HG02642 (cell line): ENCODE measurements around the gene CDH22.

Source experiments
- ATAC-seq: cut with Tn5 transposase; IDR thresholded peaks from one replicate; pipeline ENCODE4 v1.9.1; 2021; ENCODE audit warnings: mild to moderate bottlenecking; ENCODE audit not compliant: unreplicated experiment, poor library complexity

CDH22 gene

DNA sequence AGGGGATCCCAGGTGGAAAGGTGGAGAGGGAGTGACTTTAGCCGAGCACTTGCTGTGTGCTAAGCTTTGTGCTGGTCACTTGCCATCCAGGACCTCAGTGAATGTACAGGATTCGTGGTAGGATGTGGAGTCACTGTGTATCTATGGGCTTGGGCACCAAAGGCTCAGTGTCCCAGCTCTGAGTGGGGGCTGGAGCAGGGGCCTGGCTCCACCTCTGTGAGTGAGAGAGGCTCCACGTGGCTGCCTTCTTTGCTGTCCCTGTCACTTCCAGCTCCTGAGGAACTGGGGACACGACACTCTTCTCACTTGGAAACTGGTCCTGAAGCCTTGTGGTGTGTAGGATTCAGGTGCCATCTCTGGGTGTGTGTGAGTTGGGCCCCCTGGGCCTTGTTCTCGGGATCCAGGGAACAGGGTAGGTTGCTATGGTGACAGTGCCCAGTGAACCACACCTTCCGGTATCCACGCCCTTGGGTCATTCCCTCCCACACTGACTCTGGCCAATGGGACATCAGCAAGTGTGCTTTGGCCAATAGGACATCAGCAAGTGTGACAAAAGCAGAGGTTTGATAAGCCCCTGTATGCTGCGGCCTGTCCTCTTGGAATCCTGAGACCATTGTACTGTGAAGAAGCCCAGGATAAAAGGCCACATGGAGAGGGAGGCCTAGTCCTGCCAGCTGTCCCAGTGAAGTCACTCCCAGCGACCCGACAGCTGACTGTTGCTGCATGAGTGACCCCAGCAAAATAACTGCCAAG, 87.7 kb downstream of the CDH22 start:
- no peak for ATAC-seq

DNA sequence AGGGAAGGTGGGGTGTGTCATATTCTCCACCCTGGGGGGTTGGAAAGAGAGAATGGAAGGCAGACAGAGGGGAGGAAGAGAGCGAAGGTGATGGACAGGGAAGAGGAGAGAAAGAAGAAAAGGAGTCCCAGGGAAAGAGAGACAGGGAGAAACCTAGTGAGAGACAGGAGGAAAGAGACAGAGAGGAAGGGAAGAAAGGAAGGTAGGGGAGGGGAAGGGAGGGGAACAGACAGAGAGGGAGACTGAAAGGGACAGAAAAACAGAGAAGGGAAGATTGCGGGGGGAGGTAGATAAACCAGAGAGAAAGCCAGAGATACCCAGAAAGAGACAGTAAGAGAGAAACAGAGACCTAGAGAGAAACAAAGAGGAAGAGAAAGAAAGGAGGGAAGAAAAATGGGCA, 88.4 kb downstream of the CDH22 start:
- no peak for ATAC-seq

DNA sequence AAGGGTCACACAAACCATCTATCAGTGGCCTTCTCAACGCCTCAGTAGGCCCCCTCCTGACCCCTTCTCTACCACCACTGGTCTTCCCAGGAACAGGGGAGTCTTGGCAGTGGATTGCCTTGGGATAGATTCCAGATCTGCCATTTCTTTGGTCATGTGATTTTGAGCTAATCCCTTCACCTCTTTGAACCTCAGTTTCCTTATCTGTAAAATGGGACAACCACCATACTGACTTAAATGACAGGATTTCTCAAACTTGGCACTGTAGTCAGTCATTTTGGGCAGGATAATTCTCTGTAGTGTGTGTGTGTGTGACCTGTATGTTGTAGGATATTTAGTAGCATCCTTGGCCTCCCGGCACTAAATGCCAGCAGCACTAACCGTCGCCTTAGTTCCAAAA, 89.1 kb downstream of the CDH22 start:
- no peak for ATAC-seq

DNA sequence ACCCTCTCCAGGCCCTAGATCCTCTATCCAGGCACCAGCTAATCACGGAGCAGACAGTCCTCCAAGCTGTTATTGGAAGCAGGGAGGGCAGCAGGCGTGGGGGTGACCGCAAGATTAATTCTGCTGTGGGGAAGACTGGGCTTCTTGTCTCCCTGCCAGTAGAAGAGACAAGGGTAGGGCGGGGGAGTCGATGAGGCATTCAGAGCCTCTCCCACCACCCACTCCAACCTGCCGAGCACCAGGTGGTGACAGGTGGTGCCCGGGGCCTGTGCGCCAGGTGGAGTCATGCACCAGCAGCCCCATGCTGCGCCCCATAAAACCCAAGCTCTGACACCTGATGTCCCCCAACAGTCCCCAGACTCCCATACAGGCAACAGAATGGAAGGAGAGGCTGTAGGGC, 89.6 kb downstream of the CDH22 start:
- no peak for ATAC-seq

DNA sequence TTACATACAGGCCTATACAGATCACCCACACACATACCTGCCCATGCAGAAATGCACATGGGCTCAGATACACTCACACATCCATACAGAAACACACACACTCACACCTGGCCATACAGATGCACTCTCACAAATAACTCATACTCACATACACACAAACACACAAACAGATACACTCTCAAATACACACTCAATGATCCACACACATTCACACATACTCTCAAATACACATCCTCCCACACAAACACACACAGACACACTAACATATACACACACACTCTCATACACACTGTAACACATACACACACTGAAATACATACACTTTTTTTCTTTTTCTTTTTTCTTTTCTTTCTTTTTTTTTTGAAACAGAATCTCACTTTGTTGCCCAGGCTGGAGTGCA, 90.7 kb downstream of the CDH22 start:
- no peak for ATAC-seq

DNA sequence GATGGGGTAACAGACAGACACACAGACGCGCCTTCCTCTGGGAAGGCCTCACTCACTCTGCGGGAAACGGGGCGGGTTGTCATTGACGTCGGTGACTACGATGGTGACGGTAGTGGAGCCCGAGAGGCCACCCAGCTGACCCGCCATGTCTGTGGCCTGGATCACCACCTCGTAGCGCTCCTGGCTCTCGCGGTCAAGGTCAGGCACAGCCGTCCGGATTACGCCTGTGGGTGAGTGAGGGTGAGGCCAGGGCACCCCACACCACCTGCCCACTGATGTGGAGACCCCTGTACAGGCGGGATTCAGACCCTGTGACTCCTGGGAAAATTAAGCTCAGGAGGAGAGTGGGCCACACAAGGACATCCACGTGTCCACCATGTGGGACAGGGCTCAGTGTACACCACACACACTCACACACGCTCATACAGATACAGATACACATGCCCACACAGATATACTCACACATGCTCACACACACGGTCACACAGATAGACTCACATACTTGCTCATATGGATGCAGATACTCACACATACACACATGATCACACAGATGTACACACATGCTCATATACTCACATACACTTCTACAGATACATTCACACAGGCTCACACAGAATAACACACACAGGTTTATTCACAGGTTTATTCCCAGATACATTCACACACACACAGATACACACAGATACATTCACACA, 91.4 kb downstream of the CDH22 start:
- no peak for ATAC-seq

DNA sequence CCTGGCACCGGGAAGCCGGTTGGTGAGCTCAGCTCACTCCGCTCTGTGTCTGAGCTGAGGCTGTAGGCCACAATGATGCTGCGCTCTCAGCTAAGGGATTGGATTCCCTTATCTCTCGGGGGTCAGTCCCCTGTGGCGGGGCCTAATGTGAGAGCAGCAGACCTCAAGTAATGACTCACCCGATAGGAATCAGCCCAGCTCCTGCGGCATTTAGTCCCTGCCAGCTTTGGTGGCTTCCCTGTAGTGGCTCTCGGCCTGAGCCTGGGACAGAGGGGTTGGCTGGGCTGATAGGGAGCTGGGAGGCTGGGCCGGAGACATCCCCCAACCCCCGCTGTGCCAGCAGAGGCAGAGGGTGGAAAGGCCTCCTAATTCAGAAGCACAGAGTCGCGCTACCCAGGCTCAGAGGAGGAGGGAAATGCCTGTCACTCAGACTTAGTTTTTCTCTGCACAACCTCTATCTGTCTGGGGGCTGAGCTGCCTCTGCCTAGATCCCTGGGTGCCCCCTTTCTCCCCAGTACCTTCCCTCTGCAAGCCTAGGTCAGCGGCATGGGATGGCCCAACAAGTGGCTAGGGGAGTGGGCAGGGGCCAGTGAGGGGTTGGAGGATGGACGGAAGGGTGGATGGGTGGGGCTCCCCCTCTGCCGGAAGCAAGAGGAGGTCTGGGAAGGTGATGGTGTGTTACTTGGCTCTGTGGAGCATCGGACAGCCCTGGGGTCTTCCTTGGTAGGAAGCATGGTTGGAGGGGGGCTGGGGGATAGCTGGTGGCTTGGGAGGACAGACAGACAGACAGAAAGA, 92.2 kb downstream of the CDH22 start:
- ATAC-seq: no peak

DNA sequence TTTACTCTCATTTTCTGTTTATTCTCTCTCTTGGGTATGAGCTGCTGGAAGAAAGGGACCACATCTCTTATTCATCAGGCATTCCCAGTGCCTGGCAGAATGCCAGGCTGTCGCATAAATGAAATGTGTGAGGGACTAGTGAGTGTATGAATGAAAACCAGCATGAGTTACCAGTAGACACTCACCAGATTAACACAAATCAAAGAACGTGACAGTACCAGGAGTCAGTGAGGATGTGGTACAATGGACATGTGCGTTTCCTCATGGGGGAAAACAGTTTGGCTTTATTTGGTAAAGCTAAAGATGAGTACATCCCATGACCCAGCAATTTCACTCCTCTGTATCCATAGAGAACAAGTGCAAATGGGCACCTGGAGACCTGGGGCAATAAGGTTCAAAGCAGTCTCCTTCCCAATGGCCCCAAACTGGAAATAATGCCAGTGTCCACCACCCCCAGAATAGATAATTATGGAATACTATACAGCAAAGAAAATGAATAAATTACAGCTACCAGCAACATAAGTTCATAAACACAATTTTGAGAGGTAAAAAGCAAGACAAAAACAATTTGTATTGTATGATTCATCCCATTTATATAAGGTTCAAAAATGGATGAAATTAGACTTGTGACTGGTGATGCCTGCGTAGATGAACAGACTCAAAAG, 93.3 kb downstream of the CDH22 start:
- ATAC-seq: no peak

DNA sequence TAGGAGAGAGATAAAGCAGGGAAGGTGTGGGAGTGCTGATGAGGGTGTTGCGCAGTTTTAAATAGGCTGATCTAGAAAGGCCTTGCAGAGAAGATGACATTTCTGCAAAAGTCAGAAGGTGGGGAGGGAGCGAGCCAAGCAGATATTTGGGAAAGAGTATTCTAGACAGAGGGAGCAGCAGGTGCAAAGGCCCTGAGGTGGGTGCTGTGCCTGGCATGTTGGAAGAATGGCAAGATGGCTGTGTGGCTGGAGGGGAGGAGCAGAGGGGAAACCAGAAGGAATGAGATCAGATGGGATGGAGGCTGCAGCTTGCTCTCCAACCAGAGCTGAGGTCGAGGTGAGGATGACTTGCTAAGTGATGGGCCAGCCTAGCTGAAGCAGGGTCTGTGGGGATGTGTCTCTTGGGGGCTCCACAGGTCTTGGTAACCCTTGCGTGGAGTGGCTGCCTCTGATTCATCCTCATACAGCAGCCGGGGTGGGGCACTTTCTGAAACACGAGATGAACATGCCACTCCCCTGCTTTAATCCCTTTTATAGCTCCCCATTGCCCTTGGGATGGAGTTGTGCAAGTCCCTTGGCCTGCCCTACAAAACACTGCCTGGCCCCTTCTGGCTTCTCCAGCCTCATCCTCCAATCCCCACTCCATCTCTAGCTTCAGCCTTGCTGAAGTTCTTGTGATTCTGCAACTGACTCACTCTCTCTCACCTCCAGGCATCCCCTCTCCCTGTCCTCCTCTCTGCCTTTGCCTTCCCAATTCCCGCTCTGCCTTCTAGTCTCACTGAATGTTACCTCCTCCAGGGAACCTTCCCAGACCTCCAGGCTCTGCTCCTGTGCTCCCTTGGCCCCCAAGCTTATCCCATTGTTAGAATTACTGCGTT, 94.1 kb downstream of the CDH22 start:
- no peak for ATAC-seq

DNA sequence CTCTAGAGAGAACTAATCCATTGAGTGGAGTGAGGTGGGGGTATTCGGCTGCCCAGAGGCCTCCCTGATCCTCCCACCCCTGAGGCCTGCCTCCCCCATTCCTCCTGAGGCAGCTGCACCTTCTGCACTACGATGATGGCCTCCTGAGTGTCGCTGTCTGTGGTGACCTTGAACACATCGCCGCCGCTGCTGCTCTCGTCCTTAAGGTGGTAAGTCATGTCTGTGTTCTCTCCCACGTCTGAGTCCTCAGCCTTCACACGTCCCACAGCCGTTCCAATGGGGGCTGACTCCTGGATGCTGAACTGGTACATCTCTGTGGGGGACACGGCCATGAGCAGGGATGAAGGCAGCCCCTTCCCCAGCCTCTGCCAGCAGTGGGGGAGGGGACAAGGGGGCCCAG, 95.4 kb downstream of the CDH22 start:
- ATAC-seq: no peak

DNA sequence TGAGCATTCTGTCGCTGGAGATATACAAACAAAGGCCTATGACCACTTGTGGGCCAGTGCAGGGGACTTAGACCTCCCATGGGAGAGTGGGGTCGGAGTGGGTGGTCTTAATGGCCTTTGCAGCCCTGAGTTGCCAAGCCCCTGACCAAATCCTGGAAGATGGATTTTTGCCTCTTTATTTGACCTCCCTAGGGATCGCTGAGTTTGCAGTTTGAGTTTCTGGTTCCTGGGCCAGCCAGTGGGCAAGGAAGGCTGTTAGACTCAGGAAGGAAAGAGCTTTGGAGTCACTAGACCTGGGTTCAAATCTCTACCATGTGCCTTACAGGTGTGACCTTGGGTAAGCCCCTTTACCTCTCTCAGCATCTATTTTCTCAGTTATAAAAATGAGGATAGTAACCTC, 96.0 kb downstream of the CDH22 start:
- no peak for ATAC-seq

DNA sequence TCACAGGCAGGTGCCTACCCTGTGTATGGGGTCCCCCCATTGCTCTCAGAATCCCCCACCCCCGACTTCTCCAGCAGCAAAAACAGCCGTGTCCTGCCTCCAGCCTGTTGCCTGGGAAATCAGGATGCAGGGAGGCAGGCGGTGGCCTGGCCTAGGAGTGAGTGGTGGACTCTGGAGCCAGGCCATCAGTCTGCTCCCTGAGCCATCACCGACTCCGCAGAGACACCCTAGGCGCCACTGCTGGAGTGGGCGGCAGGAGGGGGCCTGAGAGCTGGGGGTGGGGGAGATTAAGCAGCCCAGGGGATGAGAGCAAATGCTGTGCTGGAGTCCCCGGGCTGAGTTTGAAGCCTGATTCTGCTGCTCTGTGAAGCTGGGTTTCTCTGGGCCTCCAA, 97.0 kb downstream of the CDH22 start:
- ATAC-seq: no peak

DNA sequence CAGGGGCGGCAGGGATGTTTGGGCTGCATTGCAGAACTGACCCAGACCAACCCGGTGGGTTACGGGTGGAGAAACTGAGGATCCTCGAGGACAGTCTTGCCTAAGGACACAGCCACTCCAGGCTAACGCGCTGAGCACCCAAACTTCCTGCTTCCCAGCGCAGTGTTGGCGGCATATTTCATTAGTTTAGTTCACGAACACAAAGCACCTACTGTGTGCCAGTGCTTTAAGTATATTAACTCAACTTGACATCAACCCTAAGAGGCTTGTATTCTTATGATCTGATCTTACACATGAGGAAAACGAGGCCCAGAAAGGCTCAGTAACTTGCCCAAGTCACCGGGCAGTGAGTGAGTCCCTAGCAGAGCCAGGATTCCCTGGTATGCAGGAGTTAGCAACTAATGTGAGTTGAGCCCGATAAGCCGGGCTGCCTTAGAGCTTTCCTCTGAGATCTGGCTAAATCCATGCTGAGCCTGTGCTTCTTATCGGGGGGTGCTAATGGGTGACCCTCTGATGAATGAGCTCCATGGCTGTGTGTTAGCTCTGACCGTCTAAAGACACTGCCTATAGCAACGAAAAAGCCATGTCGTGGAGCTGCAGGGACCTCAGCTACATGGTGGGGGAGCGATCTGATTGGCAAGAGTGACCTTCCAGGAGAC, 97.5 kb downstream of the CDH22 start:
- ATAC-seq: no peak

DNA sequence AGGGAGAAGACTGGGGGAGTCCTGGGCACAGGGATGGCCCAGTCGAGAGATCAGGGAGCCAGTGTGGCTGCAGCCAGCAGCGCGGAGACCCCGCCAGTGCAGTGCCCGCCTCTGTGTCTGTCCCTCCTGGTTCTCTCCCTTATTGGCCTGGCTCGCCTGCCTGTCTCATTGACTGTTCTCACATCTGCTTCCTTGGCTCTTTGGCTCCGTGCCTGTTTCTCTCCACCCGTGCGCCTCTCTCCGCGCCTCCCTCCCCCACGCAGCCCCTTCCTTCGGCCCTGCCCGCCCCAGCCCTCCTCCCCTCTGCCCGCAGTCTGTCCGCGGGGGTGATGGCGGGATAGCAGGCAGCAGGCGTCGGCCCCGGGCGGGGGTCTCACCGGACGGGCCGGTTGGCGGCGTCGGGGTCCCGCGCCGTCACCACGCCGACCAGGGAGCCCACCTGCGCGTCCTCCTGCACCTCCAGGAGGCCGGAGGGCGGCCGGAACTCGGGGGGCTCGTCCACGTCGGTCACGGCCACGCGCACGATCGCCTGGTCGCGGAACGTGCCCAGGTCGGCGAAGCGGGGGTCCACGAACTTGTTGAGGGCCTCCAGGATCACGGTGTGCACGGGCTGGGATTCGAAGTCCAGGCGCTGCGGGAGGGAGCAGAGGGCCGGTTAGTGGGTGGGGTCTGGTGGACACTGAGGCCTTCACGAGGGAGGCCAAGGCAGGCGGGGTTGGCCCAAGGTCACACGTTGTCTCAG, 98.2 kb downstream of the CDH22 start:
- ATAC-seq: no peak

DNA sequence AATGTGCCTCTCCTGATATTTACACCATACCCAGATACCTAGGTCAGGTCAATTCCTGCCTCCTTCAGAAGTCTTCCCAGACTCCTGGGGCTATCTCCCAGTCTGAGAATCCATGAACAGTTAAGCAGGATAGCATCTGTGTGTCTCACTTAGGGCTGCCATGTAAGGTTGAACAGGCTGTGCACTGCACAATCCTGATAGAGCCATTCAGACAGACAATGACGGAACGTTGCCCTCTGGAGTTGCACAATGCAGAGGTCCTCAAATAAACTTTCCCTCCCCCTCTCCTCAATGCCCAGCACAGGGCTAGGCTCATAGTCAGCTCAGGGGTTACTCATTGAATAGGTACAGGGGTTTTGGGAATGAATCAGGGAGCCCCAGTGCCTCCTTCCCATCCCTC, 100.5 kb downstream of the CDH22 start:
- no peak for ATAC-seq

DNA sequence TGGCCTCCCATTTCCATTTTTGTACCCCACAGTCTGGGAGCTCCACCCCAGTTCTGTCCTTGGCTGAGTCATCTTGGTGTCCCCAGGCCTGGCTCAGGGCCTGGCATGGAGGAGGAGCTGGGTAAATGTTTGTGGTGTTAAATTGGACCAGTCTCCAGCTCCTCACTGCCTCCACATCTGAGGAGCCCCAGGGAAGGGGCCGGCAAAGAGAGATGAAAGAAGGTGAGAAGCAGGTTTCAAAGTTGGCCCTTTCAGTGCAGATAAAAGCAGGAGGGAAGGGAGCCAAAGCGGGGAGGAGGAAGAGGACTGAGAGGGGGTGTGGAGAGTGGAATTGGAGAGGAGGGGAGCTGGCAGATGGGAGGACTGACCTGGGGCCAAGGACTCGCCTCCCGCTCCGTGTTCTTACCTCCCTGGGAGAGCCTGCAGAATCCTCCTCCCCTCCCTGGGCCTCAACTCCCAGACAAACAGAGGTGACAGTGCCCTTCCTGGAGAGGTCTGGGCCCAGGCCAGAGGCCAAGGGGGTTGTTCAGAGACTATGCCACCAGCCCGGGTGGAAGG, 101.2 kb downstream of the CDH22 start:
- ATAC-seq: no peak

DNA sequence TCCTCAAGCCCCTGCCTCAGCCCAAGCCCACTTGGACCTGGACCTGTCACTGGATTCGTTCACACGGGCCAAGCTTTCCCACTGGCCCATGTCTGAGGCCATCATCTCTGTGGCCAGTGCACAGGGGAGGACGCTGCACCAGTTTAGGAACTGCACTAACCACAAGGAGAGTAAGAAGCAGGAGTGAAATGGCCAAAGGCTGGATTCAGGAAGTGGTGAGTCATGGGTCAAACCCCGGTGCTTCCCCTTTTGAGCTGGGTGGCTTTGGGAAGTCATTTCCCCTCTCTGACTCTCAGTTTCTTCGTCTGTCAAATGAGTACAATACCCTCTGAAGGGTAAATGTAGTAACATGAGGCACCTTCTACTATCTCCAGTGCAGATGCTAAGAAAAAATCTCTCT, 102.3 kb downstream of the CDH22 start:
- no peak for ATAC-seq

DNA sequence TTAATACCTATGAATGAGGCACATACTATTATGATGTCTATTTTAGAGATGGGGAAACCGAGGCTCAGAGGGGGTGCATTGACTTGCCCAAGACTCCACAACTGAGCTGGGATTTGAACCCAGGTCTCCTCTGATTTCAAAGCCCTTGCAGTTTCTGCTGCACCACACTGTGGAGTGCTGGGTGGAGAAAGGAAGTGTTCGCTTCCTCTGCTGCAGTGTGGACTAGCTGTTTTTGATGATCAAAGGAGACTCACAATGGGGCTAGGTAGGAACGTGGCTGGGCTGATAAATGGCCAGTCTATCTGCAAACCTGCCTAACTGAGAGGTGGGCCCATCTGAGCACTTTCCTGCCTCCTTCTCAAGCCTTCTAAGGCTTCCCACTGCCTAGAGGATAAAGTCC, 102.9 kb downstream of the CDH22 start:
- ATAC-seq: no peak
